Smooth muscle cell of the pulmonary artery (primary cell): ENCODE results near the gene AGAP3. TPM values are rescaled to one million over a fixed set of nuclear protein-coding genes. Genes with fewer than 3 reads are reported as not detected.

ENCODE experiments used
- total RNA-seq: library from RNA; depleted of rRNA; stranded (reverse); fragments of >200 nt; gene quantifications from 2 replicates; pipeline ENCODE4 v1.2.3, GENCODE V29; 2014

The AGAP3 gene
- total RNA-seq: 31.9 and 61.6 TPM in 2 replicates

GRCh38 chr7:151085691-151086620 is at the start of gene AGAP3:
Gene AGAP3, plus strand, starts transcription at chr7:151086475. Its CDS starts 267 bp downstream, at chr7:151086742.

GRCh38 chr7:151047976-151048815 is 38.1 kb upstream of the AGAP3 start, which contains the start of gene ASIC3:
Gene ASIC3, plus strand, starts transcription at chr7:151048531. Its CDS starts 355 bp downstream, at chr7:151048886.

DNA sequence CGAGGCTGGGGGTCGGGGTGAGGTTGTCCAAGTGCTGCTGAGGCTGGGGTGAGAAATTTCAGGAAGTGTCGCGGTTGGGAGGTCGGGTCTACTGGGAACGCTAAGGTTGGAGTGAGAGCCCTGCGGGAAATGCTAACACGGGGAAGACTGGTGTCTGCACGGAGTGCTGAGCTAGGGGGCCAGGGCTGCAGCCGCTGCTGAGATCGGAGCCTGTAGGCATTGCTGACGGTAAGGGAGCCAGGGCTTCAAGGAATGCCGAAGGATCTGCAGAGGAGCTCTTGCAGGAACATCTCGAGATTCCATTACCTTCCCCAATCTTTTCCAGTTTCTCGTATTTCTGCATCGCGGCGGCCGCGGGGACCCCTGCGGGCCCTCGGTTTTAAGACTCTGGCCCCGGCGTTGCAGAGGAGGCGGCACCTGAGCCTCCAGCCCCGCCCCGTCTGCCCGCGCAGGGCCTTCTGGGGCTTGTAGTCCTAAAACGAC is 28.7 kb upstream of the AGAP3 start, which contains the start of gene CDK5:
Gene CDK5, minus strand, starts transcription at position 392 of the 483 bp plus-strand sequence. Its CDS starts 49 bp downstream, at position 343.

GRCh38 chr7:151059367-151060112 is 26.7 kb upstream of the AGAP3 start, which contains the start of gene SLC4A2:
Gene SLC4A2, plus strand, starts transcription at chr7:151059589. Its CDS starts 2,399 bp downstream, at chr7:151061988.

DNA sequence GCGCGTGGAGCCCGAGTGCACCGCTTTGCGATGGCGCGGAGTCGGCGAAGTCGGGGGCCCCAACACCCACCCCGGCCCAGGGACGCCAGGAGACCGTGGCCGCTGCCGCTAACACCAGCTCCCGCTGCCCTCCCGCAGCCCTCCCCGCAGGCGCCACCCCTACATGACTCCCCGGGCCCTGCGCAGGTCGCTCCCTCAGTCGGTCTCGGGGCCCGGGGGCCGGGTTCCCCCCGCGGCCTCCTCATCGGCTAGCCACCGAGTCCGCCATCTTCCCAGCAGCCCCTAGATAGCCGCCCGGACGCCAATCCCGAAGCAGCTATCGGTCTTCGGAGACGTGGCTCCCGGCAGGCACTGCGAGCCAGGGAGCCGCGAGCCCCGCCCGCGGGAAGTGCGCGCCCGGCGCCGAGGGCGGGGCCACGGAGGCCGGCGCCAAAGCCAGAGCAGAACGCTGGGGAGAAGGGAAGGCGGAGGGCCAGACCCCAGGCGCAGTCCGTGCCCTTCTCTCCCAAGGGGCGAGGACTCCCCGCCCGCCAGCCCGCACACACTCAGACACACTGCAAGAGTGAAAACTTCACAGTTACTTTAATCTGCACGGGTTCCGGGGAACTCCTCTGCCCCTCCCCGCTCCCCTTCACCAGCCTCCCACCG is 5.6 kb upstream of the AGAP3 start, which contains the start of gene FASTK:
Gene FASTK, minus strand, starts transcription at position 288 of the 648 bp plus-strand sequence. Its CDS starts 43 bp downstream, at position 245.

GRCh38 chr7:151083071-151083823 is 3.0 kb upstream of the AGAP3 start, which contains the start of gene TMUB1:
Gene TMUB1, minus strand, starts transcription at chr7:151083493. Its CDS starts 930 bp downstream, at chr7:151082563.

DNA sequence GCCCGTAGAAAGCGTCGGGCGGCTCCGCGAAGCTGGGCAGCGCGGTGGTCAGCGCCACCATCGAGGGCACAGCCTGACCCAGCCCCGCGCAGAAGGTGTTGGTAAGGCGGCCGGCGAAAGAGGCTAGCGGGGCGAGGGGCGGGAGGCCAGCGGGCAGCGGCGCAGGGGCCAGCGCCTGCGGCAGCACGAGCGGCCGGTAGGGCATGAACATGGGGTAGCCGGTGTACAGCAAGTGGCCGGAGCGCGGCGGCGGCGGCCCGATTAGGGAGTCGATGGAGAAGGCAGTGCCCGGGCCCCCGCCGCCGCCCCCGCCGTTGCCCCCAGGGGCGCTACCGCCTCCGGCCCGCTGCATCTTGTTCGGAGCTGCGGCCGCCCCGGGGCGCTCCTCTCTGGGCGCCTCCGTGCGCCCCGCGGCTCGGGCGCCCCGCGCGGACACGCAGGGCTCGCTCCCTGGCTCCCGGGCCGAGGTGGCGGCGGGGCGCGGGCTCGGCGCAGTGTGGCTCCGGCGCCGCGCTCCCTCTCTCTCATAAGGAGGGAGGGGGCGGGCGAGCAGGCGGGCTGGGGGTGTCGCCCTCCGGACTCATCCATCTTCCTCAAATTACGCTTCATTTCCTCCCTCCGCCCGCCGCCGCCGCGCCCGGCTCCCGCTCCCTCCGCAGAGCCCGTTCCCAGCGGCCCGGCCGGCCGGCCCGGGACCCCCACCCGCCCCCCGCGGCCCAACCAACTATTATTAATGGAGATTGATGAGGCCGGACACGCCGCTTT is 81.1 kb downstream of the AGAP3 start, which contains the start of gene GBX1:
Gene GBX1, minus strand, starts transcription at position 498 of the 765 bp plus-strand sequence. Its CDS starts 146 bp downstream, at position 352.

GRCh38 chr7:151186640-151187408 is 100.5 kb downstream of the AGAP3 start, which contains the start of gene ASB10:
Gene ASB10, minus strand, starts transcription at chr7:151187250. Its CDS starts 120 bp downstream, at chr7:151187130.

Other genes starting within 250 kb of the AGAP3 start
- gene AOC1, start 234.0 kb upstream of the AGAP3 start, total RNA-seq: not detected in 2 replicates
- 0.13 and 0.79 TPM in 2 replicates for gene KCNH2, start 108.2 kb upstream of the AGAP3 start, total RNA-seq
- gene NOS3, start 95.5 kb upstream of the AGAP3 start, total RNA-seq: 0.17 and 0.33 TPM in 2 replicates
- 0.98 and 1.2 TPM in 2 replicates for gene ATG9B, start 62.0 kb upstream of the AGAP3 start, total RNA-seq
- gene ABCB8, start 58.0 kb upstream of the AGAP3 start, total RNA-seq: 34.2 and 37.6 TPM in 2 replicates
- 0.26 TPM in 2 replicates for gene ASIC3, start 37.9 kb upstream of the AGAP3 start, total RNA-seq
- gene CDK5, start 28.6 kb upstream of the AGAP3 start, total RNA-seq: 17.9 and 18.8 TPM in 2 replicates
- gene SLC4A2, start 26.9 kb upstream of the AGAP3 start, total RNA-seq: 88.2 and 137 TPM in 2 replicates
- gene FASTK, start 5.7 kb upstream of the AGAP3 start, total RNA-seq: 75.0 and 92.8 TPM in 2 replicates
- 25.5 and 26.2 TPM in 2 replicates for gene TMUB1, start 3.0 kb upstream of the AGAP3 start, total RNA-seq
- gene GBX1, start 81.2 kb downstream of the AGAP3 start, total RNA-seq: not detected in 2 replicates
- not detected in 2 replicates for gene ASB10, start 100.8 kb downstream of the AGAP3 start, total RNA-seq
- not detected in 2 replicates for gene H2BK1, start 124.0 kb downstream of the AGAP3 start, total RNA-seq
- gene ABCF2, start 140.7 kb downstream of the AGAP3 start, total RNA-seq: 40.4 and 54.2 TPM in 2 replicates
- 123 and 204 TPM in 2 replicates for gene CHPF2, start 146.0 kb downstream of the AGAP3 start, total RNA-seq
- gene SMARCD3, start 162.2 kb downstream of the AGAP3 start, total RNA-seq: 37.1 and 38.7 TPM in 2 replicates